ENCODE measurements around the gene NES. TPM values are rescaled to one million over a fixed set of nuclear protein-coding genes. Genes with fewer than 3 reads are reported as not detected.

The NES gene
- total and polyA plus RNA-seq, 12 donors, result 46.8 to 389 (median 177) TPM

GRCh38 chr1:156712626-156713025, 35.4 kb upstream of the NES start:
- Histone ChIP-seq H3K4me1 (peaks cover 0 to 29% (median 11%) of the 10 kb centered on the region in 9 donors), H3K27me3 (no peaks in the 10 kb centered on the region), H3K27ac (no peak overlapping the region), H3K36me3 (peaks cover 0 to 14% (median 0%) of the 10 kb centered on the region in 9 donors), H3K9me3 (no peaks in the 10 kb centered on the region), H3K4me3 (no peak overlapping the region)
- no peak for DNase-seq
- intact Hi-C loops (cut with DNase I), result no loop called here
- no peak for ATAC-seq
- TF ChIP-seq CTCF (IDR thresholded peaks at IDR 0.05), result no peak
- WGBS, 2 donors, result 80 to 81% methylated on average over 3 of the region's 3 CpGs

GRCh38 chr1:156711011-156711817, 34.0 kb upstream of the NES start:
- 74 to 84% methylated on average over 9 of the region's 9 CpGs for WGBS, 2 donors
- intact Hi-C loops (cut with DNase I), result no loop called here
- H3K4me1 ChIP-seq, result peaks cover 5 to 42% (median 23%) of the 10 kb centered on the region in 9 donors
- DNase-seq (no peak), ATAC-seq (no peak)
- H3K36me3 ChIP-seq, result peaks cover 0 to 14% (median 0%) of the 10 kb centered on the region in 9 donors
- H3K27ac ChIP-seq, result no peak overlapping the region
- no peak overlapping the region for H3K4me3 ChIP-seq
- no peak for TF ChIP-seq CTCF (IDR thresholded peaks at IDR 0.05)
- no peaks in the 10 kb centered on the region for H3K9me3 ChIP-seq
- peaks cover 0 to 12% (median 0%) of the 10 kb centered on the region in 7 donors for H3K27me3 ChIP-seq

DNA sequence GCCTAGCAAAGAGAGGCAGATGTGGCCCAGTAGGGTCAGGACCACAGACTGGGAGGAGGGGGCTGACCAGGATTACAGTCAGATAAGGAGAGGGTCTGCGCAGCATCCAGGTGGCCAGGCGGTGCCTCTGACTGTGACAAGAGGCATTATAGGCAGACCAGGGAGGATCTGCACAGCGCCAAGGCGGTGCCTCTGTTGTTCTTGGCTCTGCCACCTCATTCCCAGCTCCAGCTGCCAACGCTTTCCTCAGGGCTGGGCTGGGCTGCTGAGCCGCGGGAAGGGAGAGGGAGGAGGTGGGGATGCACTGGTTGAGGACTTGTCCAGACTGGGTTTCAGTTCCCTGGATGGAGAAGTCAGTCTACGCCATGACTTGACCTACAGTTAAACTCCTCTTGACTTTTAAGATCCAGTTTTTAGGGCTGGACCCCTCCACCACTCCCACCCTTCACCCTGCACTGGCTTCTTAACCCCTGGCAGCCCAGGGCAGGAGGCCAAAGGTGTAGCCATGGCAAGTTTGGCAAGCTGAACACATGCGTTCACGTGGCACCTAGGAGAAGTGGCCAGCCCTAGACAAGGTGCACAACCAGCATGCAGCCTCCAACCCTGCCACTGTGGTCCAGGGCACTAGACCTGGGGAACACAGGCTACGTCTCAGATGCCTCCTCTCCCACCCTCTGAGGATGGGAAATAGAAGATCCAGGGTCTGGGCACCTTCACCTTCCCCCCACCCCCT, 32.7 kb upstream of the NES start:
- Histone ChIP-seq H3K27ac (peak overlapping the region in 3 of 10 donors; percentile 19 to 54 (median 32)), H3K4me1 (peaks cover 13 to 55% (median 35%) of the 10 kb centered on the region in 9 donors), H3K36me3 (peaks cover 0 to 7% (median 0%) of the 10 kb centered on the region in 9 donors), H3K9me3 (no peaks in the 10 kb centered on the region), H3K4me3 (no peak overlapping the region), H3K27me3 (peaks cover 0 to 25% (median 6%) of the 10 kb centered on the region in 7 donors)
- TF ChIP-seq CTCF (IDR thresholded peaks at IDR 0.05), result no peak
- intact Hi-C loops (cut with DNase I), result no loop called here
- peak; percentile 46 to 80 (median 64) for ATAC-seq
- DNase-seq, result peak; percentile 60 to 68
- WGBS, 2 donors, result 34 to 36% methylated on average over 11 of the region's 11 CpGs

DNA sequence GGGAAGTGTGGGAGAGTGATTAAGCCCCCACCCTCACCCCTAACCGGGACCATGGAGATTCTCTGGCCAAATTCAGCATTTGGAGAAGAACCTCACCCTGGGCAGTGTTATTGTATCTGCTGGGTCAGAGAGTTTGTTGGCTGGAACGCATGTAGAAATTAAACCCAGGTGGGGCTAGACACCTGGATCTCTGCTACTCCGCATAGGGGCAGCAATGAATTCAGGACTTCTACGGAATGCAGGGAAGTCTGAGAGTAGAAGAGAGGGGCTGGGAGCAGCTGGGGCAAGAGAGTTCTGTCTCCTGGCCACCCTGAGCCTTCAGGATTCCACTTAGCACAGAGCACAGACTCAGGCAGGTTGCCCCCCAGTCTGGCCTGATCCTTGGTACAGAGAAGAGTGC, 31.8 kb upstream of the NES start:
- Histone ChIP-seq H3K27me3 (peaks cover 0 to 34% (median 15%) of the 10 kb centered on the region in 7 donors), H3K27ac (peak overlapping the region in 2 of 10 donors; percentile 32 to 80), H3K36me3 (peaks cover 0 to 7% (median 0%) of the 10 kb centered on the region in 9 donors), H3K4me1 (peaks cover 17 to 64% (median 40%) of the 10 kb centered on the region in 9 donors), H3K4me3 (no peak overlapping the region), H3K9me3 (no peaks in the 10 kb centered on the region)
- 84 to 90% methylated on average over 4 of the region's 4 CpGs for WGBS, 2 donors
- intact Hi-C loops (cut with DNase I), result no loop called here
- TF ChIP-seq CTCF (IDR thresholded peaks at IDR 0.05), result no peak
- DNase-seq, result no peak
- no peak for ATAC-seq

All from heart right ventricle (tissue), 16 donors.